ENCODE measurements around the gene UNKL.

The UNKL gene

DNA sequence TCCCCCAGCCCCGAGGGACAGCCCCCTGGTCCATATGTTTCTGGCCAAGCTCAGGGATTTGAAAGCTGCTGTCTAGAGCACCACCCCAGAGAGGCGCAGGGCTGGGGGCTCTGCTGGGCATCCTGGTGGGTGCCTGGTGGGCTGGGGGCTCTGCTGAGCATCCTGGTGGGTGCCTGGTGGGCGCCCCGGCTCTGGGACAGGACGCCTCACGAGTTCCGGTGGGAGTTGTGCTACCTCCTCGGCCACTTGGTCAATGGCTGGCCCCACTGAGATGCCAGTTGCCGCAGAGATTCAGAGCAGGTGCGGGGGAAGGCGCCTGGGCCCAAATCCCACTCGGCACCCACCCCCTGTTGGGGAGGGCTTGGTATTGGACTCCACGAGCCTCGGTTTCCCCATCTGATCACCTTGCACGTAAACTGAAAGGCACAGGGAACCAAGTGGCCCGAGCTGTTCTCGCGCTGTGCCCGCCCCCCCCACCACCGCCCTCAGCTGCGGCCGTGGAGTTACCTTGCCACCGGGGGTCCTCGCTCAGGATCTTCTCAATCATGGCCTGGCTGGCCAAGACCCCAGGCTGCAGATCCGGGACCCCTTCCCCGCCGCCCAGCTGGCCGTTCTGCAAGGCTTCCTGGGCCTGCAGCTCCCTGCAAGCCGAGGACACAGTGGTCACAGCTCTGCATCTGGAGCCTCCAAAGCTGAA is 13.3 kb downstream of the UNKL start:
- no peak for DNase-seq (ENCODE audit: low spot score)

DNA sequence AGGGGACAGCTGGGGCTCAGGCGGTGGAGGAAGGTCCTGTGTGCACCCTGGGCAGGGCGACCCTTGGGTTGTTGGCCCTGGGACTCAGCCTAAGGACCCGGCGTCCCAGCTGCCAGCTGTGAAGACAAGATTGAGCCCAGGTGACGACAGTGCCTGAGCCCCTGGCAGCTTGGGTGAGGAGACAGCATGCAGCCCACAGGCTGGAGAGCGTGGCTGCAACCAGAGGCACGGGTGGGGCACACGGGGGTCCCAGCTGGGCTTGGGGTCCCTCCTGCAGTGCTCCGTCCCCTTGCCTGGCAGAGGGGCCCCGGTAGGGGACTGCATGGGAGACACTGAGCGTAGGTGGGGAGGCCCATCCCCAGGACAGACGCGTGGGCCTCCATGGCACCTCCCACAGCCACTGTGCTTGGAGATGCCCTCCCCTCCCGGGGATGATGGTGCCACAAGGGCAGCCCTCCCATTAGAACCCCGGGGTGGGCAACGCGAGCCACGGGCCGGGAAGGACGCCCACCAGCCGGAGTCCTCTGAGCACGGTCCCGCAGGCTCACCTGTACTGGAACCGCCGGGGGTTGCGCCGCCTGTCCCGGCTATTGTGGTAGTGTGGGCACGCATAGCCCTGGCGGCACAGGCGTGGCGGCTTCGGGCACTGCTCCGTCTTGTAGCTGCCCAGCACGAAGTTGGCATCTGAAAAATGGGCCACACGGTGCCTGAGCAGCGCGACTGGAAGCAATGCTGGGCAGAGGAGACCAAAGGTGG is 15.5 kb downstream of the UNKL start:
- no peak for DNase-seq (ENCODE audit: low spot score)

DNA sequence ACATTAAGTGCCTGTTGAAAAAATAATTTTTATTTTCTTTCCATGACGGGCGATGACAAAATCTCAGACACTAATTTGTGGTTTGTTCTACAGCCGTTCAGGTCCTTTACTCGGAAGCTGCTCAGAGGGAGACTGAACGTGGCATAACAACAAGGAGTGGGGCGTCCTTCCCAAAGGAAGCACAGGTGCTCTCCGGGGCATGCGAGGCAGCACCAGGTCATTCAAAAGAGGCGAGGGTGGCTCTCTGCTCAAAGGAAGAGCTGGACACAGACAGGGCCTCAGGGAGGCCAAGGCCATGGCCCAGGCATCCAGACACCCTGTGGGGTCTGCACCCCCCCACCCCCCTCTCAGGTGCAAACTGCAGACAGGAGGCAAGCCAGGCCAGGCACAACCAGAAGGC is 16.2 kb downstream of the UNKL start:
- no peak for DNase-seq (ENCODE audit: low spot score)

DNA sequence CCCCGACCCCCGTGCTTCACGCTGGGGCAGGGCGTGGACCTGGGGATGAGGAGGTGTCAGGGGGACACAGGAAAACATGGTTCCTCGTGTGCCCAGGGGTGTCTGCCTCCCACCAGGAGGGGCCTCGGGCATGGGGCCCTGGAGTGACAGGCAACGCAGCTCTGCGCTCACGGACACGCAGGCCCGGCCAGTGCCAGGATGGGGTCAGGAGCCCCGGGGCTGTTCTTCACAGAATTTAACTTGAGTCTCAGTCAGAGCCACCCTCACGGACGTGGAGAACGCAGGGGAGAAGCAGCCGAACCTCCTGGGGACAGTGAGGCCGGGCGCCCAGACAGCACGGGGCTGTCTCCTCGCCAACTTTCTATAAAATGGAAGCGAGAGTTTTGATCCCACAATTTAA is 16.7 kb downstream of the UNKL start:
- no peak for DNase-seq (ENCODE audit: low spot score)

DNA sequence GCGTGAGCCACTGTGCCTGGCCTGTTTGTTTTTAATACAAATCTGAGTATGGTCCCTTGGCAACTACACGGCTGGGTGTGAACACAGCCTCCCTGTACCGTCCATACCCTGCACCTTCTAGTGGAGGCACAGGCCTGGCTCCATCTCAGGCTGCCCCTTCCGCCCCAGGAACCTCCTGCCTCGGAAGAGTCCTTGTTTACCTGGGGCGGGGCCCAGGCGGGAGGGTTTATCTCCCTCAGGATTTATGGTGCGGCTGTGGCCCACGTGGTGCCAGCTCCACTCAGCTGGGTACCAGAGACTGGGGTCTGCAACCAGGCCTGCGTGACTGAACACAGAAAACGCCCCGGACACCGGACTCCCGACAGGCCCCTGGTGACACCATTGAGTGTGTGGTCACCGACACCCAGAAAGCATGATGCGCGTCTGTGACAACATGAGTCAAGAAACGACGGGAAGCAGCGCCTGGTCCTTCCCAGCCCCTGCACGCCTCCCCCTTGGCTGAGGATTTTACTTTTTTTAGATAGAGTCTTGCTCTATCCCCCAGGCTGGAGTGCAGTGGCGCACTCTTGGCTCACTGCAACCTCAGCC is 19.0 kb downstream of the UNKL start:
- DNase-seq (ENCODE audit: low spot score): no peak

DNA sequence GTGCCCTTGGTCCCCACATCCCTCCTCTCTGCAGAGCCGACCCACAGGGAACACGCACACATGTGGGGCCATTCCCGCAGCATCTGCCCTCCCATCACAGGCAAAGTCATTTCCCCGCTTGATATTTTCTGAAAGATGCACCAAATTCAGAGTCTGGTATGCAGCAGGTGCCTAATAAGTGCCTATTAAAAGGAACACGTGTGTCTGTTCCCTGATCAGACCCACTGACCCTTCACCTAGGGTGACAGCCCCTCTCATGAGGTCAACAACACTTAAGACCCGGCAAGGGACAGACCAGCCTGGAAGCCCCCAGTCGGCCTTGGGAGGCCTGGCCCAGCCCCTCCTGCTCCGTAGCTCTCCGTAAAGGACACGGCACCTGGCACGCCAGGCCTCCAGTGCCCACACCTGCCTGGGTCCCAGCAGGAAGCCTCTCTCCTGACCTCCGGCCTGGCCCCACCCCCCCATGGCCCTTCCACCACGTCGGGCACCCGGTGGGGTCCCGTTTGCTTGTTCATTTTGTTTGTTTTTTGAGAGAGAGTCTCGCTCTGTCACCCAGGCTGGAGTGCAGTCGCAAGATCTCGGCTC is 20.0 kb downstream of the UNKL start:
- DNase-seq (ENCODE audit: low spot score): no peak

DNA sequence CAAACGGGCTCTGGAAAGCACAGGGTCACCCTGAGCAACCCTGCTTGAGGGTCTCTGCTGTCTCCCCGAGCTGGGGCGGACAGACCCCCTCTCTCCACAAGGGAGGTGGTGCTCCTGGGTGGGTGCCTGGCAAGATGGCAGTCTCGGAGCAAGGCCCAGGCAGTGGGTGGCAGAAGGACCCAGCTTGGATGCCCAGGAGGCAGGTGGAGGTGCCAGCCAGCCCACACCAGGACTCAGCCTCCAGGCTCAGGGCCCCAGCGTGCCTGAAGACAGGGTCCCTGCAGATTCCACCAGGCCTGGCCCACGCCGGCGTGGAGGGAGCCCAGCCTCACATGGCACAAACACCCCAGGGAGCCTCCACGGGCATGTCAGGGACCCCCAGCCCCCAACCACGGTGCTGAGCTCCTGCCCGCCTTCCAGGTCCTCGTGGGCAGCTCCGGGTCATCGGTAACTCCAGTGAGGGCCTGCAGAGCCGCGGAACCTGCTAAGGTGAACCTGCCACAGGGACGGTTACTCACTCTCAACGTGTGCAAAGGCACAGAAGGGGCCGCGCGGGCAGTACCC is 20.8 kb downstream of the UNKL start:
- no peak for DNase-seq (ENCODE audit: low spot score)

DNA sequence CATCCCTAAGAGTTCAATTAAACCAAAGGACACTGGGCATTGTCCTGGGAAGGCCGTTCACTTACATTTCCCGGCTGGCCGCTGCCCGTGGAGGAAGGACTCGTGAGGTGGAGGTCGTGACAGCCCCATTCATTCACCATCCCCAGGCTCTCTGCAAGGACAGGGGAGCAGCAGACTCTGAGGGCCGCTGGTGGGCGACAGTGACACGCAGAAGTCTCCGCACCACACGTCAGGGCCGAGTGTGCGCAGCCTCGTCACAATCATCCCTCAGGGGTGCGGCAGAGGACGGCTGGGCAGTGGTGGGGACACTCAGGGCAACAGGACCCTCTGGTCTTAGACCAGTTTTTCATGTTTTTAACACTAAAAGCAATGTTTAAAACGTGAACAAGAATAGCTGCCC is 21.7 kb downstream of the UNKL start:
- DNase-seq (ENCODE audit: low spot score): no peak

DNA sequence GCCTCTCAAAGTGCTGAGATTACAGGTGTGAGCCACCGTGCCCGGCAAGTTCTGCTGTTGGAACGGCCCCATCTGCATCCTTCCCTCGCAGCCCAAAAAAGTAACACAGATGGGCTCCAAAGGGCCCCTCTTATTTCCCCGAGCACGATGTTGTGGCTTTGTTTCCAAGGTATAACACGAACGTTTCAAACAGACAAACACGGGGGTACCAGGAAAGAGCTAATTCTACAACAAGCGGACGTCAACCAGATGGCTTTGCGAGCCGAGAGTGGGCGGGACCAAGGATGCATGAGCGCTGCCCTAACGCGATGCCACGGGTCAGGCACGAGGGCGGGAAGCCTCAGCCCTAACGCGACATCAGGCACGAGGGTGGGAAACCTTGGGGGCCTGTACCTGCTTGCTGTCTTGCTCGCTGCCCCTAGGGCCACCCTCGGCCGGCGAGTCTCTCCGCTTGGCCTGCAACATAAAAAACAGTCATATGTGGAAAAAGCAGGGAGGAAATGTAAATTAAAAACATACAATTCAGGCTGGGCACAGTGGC is 24.2 kb downstream of the UNKL start:
- DNase-seq (ENCODE audit: low spot score): no peak

DNA sequence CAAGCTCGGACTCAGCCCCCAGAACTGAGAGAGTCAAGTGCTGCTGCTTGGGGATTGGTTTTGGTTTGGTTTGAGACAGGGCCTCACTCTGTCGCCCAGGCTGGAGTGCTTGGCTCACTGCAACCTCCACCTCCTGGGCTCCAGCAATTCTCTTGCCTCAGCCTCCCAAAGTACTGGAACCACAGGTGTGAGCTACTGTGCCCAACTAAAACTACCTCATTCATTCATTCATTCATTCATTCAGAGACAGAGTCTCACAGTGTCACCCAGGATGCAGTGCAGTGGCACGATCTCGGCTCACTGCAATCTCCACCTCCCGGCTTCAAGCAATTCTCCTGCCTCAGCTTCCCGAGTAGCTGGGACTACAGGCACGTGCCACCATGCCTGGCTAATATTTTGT is 24.7 kb downstream of the UNKL start:
- no peak for DNase-seq (ENCODE audit: low spot score)

DNA sequence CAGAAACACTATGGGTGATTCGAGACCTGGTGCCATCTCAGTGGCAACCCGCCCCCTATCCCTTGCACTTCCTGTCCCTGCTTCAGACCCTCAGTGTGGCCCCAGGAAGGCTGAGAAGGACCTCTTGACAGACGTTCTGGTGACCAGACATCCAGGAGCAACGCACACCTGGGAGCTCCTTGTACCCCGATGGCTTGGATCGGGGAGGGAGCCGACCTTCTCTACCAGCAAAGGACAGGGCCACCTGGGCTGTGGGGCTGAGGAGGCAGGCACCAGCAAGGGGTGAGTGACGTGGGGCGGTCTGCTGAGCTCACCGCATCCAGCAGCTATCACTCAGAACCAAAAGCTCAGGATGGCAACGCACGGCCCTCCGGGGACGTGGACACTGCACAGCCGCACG is 27.2 kb downstream of the UNKL start:
- DNase-seq (ENCODE audit: low spot score): no peak

DNA sequence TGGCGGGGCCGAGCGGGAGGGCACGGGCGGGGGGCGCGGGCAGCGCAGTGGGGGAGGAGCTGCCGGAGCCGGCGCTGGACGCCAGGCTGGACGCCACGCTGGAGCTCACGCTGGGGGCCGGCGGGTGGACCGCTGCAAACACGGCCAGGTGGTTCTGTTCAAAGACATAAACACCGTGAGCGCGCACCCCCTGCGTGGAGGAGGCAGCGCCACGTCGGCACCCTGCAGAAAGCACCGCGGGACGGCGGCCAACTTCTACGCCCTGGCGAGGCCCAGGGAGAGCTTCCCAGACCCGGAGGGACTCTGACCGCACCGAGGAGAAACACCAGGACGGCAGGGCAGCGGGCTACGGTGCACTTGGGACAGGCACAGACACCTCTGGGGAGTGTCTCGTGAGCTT is 29.3 kb downstream of the UNKL start:
- no peak for DNase-seq (ENCODE audit: low spot score)

DNA sequence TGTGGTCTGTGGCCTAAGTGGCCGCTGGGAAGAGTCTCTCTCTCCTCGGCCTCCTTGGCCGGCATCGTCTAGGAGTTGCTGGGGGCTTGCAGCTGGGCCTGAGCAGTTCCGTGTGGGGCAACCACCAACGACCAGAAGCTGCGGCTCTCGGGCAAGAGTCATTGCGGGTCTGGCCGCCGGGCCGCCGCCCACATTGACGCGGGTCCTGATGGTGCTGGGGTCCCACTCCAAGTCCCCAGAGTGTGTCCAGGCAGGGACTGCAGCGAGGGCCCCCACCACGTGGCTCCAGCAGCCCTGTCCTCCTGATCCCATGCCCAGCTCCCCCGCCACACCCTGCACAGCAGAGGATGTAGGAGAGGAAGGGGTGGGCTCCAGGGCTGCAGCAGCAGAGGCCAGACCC is 30.9 kb downstream of the UNKL start:
- no peak for DNase-seq (ENCODE audit: low spot score)

DNA sequence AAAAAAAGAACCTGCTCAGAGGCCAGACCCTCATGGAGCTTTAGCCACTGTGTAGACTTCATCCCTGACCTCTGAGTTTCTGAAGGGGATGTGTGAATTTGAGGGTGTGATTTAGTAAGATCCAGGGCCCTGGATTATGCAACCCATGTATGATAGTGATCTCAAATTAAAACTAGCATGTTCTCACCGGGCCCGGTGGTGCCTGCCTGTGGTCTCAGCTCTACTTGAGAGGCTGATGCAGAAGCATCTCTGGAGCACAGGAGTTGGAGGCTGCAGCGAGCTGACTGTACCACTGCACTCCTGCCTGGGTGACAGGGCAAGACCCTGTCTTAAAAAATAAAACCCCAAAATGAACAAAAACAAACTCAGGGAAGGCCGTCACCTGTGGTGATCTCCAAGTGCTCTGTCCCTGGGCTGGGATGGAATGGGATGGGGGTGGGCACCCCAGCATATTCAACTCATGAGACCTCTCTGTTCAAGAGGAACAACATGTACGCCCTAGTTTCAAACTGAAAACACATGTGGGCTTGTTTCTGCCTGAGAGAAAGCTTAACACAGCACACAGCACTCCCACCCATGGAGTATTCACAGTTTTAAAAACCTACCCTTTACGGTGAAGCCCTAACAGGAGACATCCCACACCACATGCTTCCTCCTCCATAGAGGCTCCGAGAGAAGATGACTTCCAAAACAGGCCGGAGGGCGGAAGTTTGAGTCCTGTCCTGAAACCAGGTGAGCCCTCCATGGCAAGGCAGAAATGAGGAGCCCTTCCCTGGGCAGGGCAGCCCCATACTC is 32.7 kb downstream of the UNKL start:
- DNase-seq (ENCODE audit: low spot score): no peak

DNA sequence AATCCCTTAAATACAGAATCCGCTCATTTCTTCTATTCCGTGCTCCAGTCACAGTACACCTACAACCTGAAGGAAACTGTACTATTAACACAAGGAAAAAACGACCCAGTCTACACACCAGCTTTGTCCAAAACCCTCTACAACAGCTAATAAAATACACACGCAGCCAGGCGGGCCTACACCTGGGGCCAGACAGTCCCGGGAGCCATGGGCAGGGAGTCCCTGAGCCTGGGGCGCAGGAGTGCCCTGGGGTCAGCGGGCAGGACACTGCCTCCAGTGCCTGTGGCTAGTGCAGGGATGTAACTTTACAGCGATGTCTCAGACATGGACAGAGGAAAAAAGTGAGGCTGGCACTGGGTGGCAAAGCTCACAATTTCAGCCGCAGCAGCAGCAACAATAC is 34.3 kb downstream of the UNKL start:
- no peak for DNase-seq (ENCODE audit: low spot score)

DNA sequence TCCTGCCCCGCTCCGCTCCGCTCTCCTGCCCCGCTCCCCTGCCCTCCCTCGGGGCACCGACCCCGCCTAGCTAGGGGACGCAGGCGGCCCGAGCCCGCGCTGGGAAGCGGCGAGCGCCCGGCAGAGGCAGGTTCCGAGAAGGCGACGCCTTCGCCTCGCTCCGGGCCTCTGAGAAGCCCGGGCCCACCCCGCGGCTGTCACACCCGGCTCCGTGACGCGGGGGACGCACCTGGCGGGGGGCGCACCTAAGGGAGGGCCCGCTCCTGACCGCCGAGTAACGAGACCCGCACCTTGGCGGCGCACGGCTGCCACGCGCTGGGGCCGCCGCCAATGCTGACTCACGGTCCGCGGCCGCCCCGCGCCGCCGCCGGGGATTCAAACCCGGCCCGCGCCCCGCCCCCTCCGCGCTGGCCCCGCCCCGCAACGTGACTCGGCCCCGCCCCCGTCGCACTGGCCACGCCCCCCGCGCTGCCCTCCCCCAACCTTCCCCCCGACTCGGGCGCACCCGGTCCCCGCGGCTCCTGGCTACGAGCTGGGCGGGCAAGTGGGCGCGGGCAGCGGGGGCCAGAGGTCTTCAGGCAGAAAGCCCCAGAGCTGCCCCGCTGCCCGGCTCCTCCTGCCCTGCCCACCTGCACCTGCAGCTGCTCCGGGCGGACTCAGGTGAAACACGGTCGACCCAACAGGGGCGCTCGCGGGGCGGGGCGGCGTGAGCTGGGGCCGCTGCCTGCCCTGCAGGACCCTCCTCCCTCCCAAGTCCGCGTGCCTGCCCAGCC is 35.0 kb downstream of the UNKL start:
- peak; percentile 28 for DNase-seq (ENCODE audit: low spot score)

DNA sequence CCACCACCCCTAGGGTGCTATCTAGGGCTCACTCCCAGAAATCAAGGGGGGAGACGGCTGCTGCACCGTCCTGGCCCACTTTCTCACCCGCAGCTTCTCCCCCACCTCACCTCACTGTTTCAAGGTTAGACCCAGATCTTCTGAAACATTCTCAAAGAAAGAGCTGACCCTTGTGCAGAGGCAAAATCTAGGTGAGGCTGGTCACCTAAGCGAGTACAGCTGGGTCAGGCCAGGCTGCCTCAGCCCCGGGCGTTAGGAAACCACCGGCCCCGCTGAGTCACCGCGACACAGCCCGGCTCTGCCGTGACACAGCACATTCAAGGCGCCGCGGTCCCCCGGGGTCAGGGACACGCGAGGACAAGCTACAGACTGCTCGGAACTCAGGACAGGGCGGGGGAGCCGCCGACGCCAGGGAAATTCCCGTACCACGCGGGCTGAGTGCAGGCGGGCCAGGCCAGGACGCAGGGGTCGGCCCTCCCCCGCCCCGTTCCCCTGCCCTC is 35.6 kb downstream of the UNKL start:
- DNase-seq (ENCODE audit: low spot score): no peak

DNA sequence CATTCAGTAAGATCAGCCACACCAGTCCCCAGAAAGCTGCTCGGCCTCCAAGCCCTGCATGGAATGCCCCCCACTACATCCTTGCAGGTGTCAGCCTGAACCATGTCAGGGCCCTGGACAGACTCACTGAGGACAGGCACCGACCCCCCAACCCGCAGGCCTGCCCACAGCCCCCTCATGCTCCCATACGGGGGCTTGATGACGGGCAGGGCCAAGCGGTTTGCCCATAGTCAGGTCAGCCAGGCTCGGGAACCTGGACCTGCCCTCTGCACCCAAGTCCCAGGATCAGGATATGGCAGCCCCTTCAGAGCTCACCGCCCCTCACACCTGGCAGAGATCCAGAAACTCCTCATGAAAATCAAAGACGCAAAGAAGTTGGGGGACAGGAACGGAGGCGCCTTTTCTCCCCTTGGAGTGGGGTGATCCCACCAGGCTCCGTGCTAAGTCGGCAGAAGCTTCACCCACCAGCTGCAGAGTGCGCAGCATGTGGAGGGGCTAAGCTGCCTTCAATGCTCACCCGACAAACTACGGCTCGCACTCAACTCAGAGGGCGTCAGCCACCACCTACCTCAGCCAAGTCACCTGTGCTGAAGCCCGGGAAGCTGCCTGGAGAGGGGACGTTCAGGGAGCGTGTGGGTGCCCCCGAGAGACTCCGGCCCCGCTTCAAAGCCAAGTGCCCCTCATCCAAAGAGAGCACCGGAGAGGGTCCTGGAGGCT is 36.3 kb downstream of the UNKL start:
- no peak for DNase-seq (ENCODE audit: low spot score)

DNA sequence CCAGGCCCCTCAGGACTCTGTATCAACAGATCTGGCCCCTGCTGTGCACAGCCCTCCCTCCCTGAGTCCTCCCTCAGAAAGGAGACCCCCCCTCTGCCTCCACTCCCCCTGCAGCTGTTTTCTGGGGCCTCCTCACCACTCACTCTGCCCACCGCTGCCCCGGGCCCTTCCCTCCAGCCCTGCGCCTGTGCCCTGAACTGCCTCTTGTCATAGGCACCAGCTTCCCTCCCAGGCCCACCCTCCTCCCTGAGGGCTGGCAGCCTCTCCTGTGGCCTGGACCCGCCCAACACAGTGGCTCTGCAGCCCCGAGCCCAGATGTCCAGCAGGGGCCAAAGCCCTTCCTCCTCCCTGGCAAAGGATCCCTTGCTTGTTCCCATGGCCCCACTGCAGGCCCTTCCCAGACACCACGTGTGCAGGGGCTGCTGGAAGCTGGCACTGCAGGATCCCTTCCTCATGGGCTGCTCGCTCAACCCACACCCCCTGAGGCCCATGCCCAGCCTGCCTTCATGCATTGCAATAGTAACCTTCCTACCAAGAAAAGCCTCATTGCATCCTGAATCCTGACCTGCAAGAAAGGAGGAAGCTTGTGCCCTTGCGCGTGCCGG is 37.0 kb downstream of the UNKL start:
- no peak for DNase-seq (ENCODE audit: low spot score)

Measured in cerebellar cortex (tissue), 1 donor.